AG04449 (cell line): ENCODE measurements around the gene ATE1.

Source experiments
- CTCF ChIA-PET: fragments of 350-600 bp; formaldehyde crosslinking; extraction: SDS; loops from one replicate; lab custom pipeline; 2021; ENCODE audit warnings: antibody characterized with exemption; lab: Yijun Ruan, JAX
- POLR2A ChIA-PET: fragments of 400-600, 350-600 bp; formaldehyde crosslinking; extraction: SDS; loops from one replicate; lab custom pipeline; 2020; ENCODE audit warnings: antibody characterized with exemption, inconsistent platforms; lab: Yijun Ruan, JAX
- DNase-seq: peaks from one replicate; pipeline ENCODE4 v3.0.0-alpha.2; 2010; ENCODE audit warnings: low read depth, low spot score
- H3K4me3 ChIP-seq: 2 replicates; pipeline ENCODE4 v1.5.1; 2011; ENCODE audit warnings: low read depth, mild to moderate bottlenecking, control low read depth, low read length
- CTCF ChIP-seq: IDR thresholded peaks from one replicate; pipeline ENCODE4 v1.5.1; 2011; ENCODE audit warnings: mild to moderate bottlenecking, moderate library complexity, low read length, control low read depth, inconsistent platforms; ENCODE audit not compliant: insufficient read depth; ENCODE audit errors: missing control alignments

ATE1 gene

GRCh38 chr10:121808835-121809234 is 119.0 kb downstream of the ATE1 start:
- CTCF ChIA-PET, result interaction anchor here (2.9 kb wide), 1 partner anchor 15 kb away, joined by 17 read pairs; no protein-coding TSS in a partner anchor

DNA sequence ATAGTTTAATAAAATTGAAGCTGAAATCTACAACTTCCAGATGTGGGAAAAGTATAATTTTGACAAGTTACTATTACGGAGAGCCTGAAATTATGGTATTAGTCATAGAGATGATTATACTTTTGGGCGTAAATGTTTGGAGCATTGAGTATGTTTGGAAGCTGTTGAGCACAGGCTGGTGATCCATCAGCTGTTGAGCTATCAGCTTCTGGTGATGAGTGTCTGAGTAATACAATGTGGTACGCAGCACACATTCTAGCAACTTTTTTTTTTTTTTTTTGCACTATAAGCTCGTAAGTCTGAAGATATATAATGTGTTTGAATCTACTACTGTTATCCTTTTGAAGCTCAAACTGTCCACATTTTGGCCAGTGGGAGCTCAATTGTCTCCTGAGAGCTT is 123.4 kb downstream of the ATE1 start:
- ChIA-PET CTCF (interaction anchor here (0.7 to 3.3 kb wide), 5 partner anchors 10 to 856 kb away, joined by 3 to 27 read pairs (median 4); no protein-coding TSS in a partner anchor), POLR2A (interaction anchor here (0.6 kb wide), 1 partner anchor 821 kb away, joined by 4 read pairs; no protein-coding TSS in a partner anchor)
- peak; percentile 62 for DNase-seq
- H3K4me3 ChIP-seq, result no peak overlapping the region
- TF ChIP-seq CTCF, result no peak

More at GRCh38 chr10:121808835-121809234, 119.0 kb downstream of the ATE1 start:
- no peak for DNase-seq
- POLR2A ChIA-PET, result interaction anchor here (0.7 kb wide), 1 partner anchor 12 kb away, joined by 3 read pairs; no protein-coding TSS in a partner anchor
- no peak overlapping the region for H3K4me3 ChIP-seq
- TF ChIP-seq CTCF, result no peak

- POLR2A ChIA-PET, result no interaction called here
- TF ChIP-seq CTCF, result no peak
- CTCF ChIA-PET, result interaction anchor here (1.1 to 3.3 kb wide), 2 partner anchors 21 to 855 kb away, joined by 4 to 27 read pairs; no protein-coding TSS in a partner anchor
- no peak for DNase-seq
- no peak overlapping the region for H3K4me3 ChIP-seq
These were observed 124.2 kb downstream of the ATE1 start for GRCh38 chr10:121803611-121804010.

GRCh38 chr10:121800831-121801230 is 127.0 kb downstream of the ATE1 start:
- no peak overlapping the region for H3K4me3 ChIP-seq
- TF ChIP-seq CTCF, result no peak
- ChIA-PET POLR2A (no interaction called here), CTCF (interaction anchor here (1.3 kb wide), 1 partner anchor 23 kb away, joined by 7 read pairs; no protein-coding TSS in a partner anchor)
- no peak for DNase-seq

DNA sequence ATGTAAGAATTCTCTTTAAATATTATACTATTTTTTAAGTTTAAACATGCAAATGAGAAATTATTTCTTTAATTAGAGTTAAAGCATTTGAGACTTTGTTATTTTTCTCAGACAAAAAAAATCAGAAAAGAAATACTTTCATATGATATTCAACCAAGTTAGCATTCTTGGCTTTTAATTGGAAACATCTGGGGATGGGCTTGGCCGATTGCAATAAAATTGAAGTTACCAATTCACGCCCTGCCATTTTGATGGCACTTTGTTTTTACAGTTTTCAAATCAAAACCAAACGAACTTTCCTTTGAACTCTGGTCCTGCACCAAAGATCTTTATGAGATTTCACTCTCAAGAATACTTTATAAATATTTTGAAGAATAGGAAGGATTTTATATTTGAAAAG is 127.7 kb downstream of the ATE1 start:
- POLR2A ChIA-PET, result no interaction called here

DNA sequence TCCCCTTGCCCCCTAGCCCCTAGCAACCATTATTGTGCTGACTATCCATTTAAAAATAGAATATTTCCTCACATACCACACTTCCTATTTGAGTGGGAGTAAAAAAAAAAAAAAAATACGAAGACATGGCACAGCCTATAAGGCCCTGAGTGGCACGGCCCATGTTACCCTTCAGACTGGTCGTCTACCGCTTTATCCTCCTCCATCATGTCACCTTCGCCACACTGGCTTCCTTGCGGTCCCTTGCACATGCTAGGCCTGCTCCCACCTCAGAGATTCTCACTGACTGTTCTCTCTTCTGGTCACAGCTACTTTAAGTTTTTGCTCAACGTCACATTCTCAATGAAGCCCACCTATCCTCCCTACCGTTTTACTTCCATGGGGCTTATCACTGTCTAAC is 130.3 kb downstream of the ATE1 start:
- CTCF ChIA-PET, result no interaction called here
- DNase-seq, result no peak

More for the DNA sequence above, 127.7 kb downstream of the ATE1 start:
- no peak for DNase-seq
- no peak for TF ChIP-seq CTCF
- H3K4me3 ChIP-seq, result no peak overlapping the region
- CTCF ChIA-PET, result interaction anchor here (1.3 kb wide), 1 partner anchor 24 kb away, joined by 7 read pairs; no protein-coding TSS in a partner anchor

More for the DNA sequence above, 130.3 kb downstream of the ATE1 start:
- POLR2A ChIA-PET, result no interaction called here
- no peak overlapping the region for H3K4me3 ChIP-seq
- TF ChIP-seq CTCF, result no peak
